ENCODE measurements around the gene SLC37A2.

Gene SLC37A2

DNA sequence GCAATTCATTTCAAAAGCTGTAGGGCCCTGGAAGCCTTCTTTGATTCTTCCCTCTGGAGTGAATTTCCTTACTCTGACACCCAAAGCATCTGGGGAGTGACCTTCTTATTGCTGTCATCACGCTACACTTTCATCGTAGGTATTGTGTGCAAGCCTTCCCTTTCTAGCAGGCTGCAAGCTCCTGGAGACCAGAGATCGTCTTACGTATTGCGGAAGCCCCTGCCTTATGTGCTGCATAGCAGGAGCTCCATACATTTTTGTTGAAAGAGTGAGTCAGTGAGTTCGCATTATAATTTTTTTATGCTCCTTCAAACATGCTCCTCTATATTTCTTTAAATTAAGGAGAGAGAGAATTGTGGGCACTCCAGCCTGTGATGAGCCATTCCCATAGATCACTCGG lies 69.5 kb downstream of the SLC37A2 start:
- TF ChIP-seq, protein P1, sequence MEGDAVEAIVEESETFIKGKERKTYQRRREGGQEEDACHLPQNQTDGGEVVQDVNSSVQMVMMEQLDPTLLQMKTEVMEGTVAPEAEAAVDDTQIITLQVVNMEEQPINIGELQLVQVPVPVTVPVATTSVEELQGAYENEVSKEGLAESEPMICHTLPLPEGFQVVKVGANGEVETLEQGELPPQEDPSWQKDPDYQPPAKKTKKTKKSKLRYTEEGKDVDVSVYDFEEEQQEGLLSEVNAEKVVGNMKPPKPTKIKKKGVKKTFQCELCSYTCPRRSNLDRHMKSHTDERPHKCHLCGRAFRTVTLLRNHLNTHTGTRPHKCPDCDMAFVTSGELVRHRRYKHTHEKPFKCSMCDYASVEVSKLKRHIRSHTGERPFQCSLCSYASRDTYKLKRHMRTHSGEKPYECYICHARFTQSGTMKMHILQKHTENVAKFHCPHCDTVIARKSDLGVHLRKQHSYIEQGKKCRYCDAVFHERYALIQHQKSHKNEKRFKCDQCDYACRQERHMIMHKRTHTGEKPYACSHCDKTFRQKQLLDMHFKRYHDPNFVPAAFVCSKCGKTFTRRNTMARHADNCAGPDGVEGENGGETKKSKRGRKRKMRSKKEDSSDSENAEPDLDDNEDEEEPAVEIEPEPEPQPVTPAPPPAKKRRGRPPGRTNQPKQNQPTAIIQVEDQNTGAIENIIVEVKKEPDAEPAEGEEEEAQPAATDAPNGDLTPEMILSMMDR (IDR thresholded peaks at IDR 0.05; ENCODE audit: borderline replicate concordance, insufficient read depth, low read depth, low read length): no peak
- no peak overlapping the region for H3K4me3 ChIP-seq (ENCODE audit: low read depth, low read length)

DNA sequence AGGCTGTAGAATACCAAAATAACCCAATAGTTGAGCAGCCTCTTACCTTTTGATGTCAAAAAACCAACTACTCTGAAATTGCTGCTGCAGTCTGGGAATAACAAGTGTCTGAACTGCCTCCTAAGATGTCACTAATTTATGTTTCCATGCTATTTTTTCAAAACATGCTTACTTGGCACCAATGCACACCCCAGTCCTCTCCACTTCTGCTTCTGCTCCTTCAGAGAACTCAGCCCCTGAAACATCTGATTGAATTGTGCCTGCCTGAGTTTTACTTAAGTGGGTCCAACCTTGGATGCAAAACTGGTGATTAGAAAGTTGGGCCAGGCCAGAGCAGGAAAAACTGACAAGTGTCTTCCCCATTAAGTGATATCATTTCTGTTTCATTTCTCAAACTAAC lies 72.9 kb downstream of the SLC37A2 start:
- TF ChIP-seq, protein P1 (IDR thresholded peaks at IDR 0.05; ENCODE audit: borderline replicate concordance, insufficient read depth, low read depth, low read length): no peak
- no peak overlapping the region for H3K4me3 ChIP-seq (ENCODE audit: low read depth, low read length)

DNA sequence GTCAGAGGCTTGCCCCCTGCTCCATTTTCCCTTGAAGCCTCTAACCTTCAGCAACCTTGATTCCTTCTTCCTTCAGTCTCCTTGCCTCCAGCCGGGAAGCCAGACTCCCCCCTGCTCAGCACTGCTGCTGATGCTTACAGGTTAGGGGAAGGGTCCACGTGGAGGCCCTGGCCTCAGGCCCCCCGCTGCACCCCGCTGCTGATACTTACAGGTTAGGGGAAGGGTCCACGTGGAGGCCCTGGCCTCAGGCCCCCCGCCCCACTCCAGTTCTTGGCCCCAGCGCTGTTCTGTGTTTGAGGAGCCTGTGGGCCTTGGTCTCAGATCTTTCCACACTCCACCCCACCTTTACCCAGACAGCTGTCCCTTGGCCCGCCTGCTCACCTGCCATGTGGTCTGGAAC lies 75.9 kb downstream of the SLC37A2 start:
- TF ChIP-seq, protein P1 (IDR thresholded peaks at IDR 0.05; ENCODE audit: borderline replicate concordance, insufficient read depth, low read depth, low read length): no peak

DNA sequence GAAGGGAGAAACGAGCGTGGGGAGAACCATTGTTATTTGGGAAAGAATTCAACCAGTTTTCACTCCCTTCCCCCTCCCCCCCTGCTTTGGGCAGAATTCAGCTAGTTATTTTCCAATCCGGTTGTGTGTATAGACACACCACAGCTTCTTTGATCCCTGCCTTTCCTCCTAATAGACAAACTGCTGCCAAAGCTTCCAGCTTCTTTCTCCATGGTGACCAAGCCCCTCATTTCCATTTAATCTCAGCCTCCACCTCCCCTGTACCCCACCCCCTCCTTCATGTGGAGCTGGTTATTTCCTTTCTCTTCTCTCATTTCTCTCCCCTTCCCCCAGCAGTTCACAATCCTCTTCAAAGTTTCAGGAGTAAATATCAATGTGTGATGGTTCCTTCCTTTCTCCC lies 76.7 kb downstream of the SLC37A2 start:
- TF ChIP-seq, protein P1 (IDR thresholded peaks at IDR 0.05; ENCODE audit: borderline replicate concordance, insufficient read depth, low read depth, low read length): no peak
- no peak overlapping the region for H3K4me3 ChIP-seq (ENCODE audit: low read depth, low read length)

More for the DNA sequence above, 75.9 kb downstream of the SLC37A2 start:
- H3K4me3 ChIP-seq (ENCODE audit: low read depth, low read length): no peak overlapping the region

Data from GM12875 (cell line).